ENCODE data around the gene PDPR. TPM values are rescaled to one million over a fixed set of nuclear protein-coding genes. Genes with fewer than 3 reads are reported as not detected.
"Not testable (repeated sequence)": the region's sequence is repeated elsewhere in the genome, so short reads cannot be mapped to it uniquely, and the experiment has no call there.

Gene PDPR
- total RNA-seq, 2 experiments from 2014 or later = 20.6 to 20.8 TPM

DNA sequence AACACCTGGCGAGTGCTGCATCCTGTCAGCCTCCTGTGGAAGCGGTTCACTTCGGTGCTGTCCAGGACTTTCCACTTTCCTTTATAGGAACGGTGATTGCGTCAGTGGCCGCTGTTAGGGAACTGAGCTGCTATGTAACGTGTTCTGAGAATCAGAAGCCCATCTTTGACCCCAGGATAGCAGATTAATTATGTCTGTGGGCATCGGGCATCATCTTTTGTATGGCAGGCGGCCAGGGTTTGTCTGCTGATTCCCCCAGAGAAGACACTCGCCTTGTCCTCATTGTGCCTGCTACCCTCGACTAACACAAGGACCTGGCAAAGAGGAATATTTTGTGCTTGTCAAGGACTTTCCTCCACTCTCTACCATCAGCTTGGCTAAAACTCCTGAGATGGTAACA is 33.7 kb downstream of the PDPR start:
- H3K4me3 Mint-ChIP-seq; H3K4me1 Mint-ChIP-seq (ENCODE audit: low read depth); H3K4me1 ChIP-seq (ENCODE audit: insufficient read depth, low read length); DNase-seq; H3K27ac Mint-ChIP-seq; CTCF ChIA-PET; POLR2A ChIA-PET; H3K4me3 ChIP-seq (ENCODE audit: low read length); ATAC-seq (ENCODE audit: poor library complexity); H3K27me3 ChIP-seq (ENCODE audit: control insufficient read depth in 1 of 2, insufficient read depth in 2 of 2, low read length in 2 of 2); intact Hi-C loops (cut with DNase I, micrococcal nuclease); H3K9me3 Mint-ChIP-seq; H3K9me3 ChIP-seq (ENCODE audit: control insufficient read depth in 1 of 2, insufficient read depth in 1 of 2, low read length in 2 of 2); H3K27me3 Mint-ChIP-seq; H3K27ac ChIP-seq (ENCODE audit: low read depth in 1 of 2, low read length in 2 of 2): not testable (repeated sequence)
- peaks cover 50% of the 10 kb centered on the region for H3K36me3 ChIP-seq (ENCODE audit: insufficient read depth, low read length)
- H3K36me3 Mint-ChIP-seq (ENCODE audit: low read depth) = peaks cover 77% of the 10 kb centered on the region

DNA sequence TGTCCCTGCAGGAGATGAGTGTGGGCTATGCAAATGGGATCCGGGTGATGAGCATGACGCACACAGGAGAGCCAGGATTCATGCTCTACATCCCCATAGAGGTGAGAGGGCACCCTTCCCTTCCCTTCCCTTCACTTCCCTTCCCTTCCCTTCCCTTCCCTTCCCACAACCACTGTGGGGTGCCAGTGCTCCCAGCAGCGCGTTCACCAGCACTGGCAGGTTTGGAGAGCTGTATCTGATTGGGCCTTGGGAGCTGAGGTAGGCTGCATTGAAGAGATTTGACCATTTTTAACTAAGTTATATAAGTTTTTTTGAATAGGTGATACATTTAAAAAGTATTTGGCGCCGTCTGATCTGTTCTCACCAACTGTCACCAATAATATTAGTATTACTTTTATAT is 34.3 kb downstream of the PDPR start:
- POLR2A ChIA-PET; ATAC-seq (ENCODE audit: poor library complexity); H3K4me1 Mint-ChIP-seq (ENCODE audit: low read depth); H3K27me3 ChIP-seq (ENCODE audit: control insufficient read depth in 1 of 2, insufficient read depth in 2 of 2, low read length in 2 of 2); H3K27ac Mint-ChIP-seq; H3K4me3 Mint-ChIP-seq; H3K27me3 Mint-ChIP-seq; intact Hi-C loops (cut with DNase I, micrococcal nuclease); DNase-seq; H3K4me3 ChIP-seq (ENCODE audit: low read length); H3K27ac ChIP-seq (ENCODE audit: low read depth in 1 of 2, low read length in 2 of 2); H3K9me3 ChIP-seq (ENCODE audit: control insufficient read depth in 1 of 2, insufficient read depth in 1 of 2, low read length in 2 of 2); CTCF ChIA-PET; H3K4me1 ChIP-seq (ENCODE audit: insufficient read depth, low read length); H3K9me3 Mint-ChIP-seq: not testable (repeated sequence)
- peaks cover 50% of the 10 kb centered on the region for H3K36me3 ChIP-seq (ENCODE audit: insufficient read depth, low read length)
- H3K36me3 Mint-ChIP-seq (ENCODE audit: low read depth) = peaks cover 78% of the 10 kb centered on the region

- CTCF ChIA-PET; intact Hi-C loops (cut with DNase I, micrococcal nuclease); H3K4me3 ChIP-seq (ENCODE audit: low read length); H3K4me1 Mint-ChIP-seq (ENCODE audit: low read depth); H3K4me1 ChIP-seq (ENCODE audit: insufficient read depth, low read length); H3K4me3 Mint-ChIP-seq; H3K27me3 ChIP-seq (ENCODE audit: control insufficient read depth in 1 of 2, insufficient read depth in 2 of 2, low read length in 2 of 2); ATAC-seq (ENCODE audit: poor library complexity); POLR2A ChIA-PET; H3K27ac ChIP-seq (ENCODE audit: low read depth in 1 of 2, low read length in 2 of 2); H3K27ac Mint-ChIP-seq; DNase-seq; H3K9me3 ChIP-seq (ENCODE audit: control insufficient read depth in 1 of 2, insufficient read depth in 1 of 2, low read length in 2 of 2); H3K27me3 Mint-ChIP-seq; H3K9me3 Mint-ChIP-seq: not testable (repeated sequence)
- H3K36me3 ChIP-seq (ENCODE audit: insufficient read depth, low read length) = peaks cover 54% of the 10 kb centered on the region
- peaks cover 83% of the 10 kb centered on the region for H3K36me3 Mint-ChIP-seq (ENCODE audit: low read depth)
Observed at GRCh38 chr16:70149296-70149695, 35.2 kb downstream of the PDPR start.

- no peak for ATAC-seq (ENCODE audit: poor library complexity)
- POLR2A ChIA-PET = no interaction called here
- TF ChIP-seq, protein P1, sequence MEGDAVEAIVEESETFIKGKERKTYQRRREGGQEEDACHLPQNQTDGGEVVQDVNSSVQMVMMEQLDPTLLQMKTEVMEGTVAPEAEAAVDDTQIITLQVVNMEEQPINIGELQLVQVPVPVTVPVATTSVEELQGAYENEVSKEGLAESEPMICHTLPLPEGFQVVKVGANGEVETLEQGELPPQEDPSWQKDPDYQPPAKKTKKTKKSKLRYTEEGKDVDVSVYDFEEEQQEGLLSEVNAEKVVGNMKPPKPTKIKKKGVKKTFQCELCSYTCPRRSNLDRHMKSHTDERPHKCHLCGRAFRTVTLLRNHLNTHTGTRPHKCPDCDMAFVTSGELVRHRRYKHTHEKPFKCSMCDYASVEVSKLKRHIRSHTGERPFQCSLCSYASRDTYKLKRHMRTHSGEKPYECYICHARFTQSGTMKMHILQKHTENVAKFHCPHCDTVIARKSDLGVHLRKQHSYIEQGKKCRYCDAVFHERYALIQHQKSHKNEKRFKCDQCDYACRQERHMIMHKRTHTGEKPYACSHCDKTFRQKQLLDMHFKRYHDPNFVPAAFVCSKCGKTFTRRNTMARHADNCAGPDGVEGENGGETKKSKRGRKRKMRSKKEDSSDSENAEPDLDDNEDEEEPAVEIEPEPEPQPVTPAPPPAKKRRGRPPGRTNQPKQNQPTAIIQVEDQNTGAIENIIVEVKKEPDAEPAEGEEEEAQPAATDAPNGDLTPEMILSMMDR (IDR thresholded peaks at IDR 0.05) = no peak
- Histone ChIP-seq H3K4me3 (ENCODE audit: low read length) (no peak overlapping the region), H3K9me3 (ENCODE audit: control insufficient read depth in 1 of 2, insufficient read depth in 1 of 2, low read length in 2 of 2) (no peaks in the 10 kb centered on the region), H3K27me3 (ENCODE audit: control insufficient read depth in 1 of 2, insufficient read depth in 2 of 2, low read length in 2 of 2) (no peaks in the 10 kb centered on the region), H3K36me3 (ENCODE audit: insufficient read depth, low read length) (peaks cover 67% of the 10 kb centered on the region), H3K4me1 (ENCODE audit: insufficient read depth, low read length) (no peaks in the 10 kb centered on the region), H3K27ac (ENCODE audit: low read depth in 1 of 2, low read length in 2 of 2) (no peak overlapping the region)
- Mint-ChIP-seq H3K4me3 (no peak overlapping the region), H3K27ac (no peak overlapping the region), H3K4me1 (ENCODE audit: low read depth) (no peaks in the 10 kb centered on the region), H3K27me3 (no peaks in the 10 kb centered on the region), H3K36me3 (ENCODE audit: low read depth) (peaks cover 72% of the 10 kb centered on the region), H3K9me3 (no peaks in the 10 kb centered on the region)
- CTCF ChIA-PET = no interaction called here
- DNase-seq = peak in 1 of 14 experiments; percentile 20
- intact Hi-C loops (cut with DNase I, micrococcal nuclease) = no loop called here
Observed at GRCh38 chr16:70151391-70151790, 37.3 kb downstream of the PDPR start.
